B cell (primary cell): ENCODE data around the gene CASK. TPM values are rescaled to one million over a fixed set of nuclear protein-coding genes. Genes with fewer than 3 reads are reported as not detected.

ENCODE experiments used
- ATAC-seq: fragments of 200-7000 bp; cut with Tn5 transposase; one replicate; pipeline ENCODE4 v1.10.0; 2021; ENCODE audit warnings: low read depth, mild to moderate bottlenecking, moderate number of reproducible peaks, moderate library complexity
- CTCF ChIA-PET: fragments of 350-600 bp; sonication (Branson Sonifier 250); formaldehyde crosslinking; loops from one replicate; lab custom pipeline; 2021; ENCODE audit warnings: antibody characterized with exemption, inconsistent platforms; lab: Charles Lee
- POLR2A ChIA-PET: fragments of 350-600 bp; sonication (Branson Sonifier 250); formaldehyde crosslinking; loops from one replicate; lab custom pipeline; 2021; ENCODE audit warnings: antibody characterized with exemption; lab: Charles Lee
- DNase-seq: peaks from one replicate; pipeline ENCODE4 v3.0.0; 2013
- H2AFZ ChIP-seq: 2 replicates; pipeline ENCODE4 v1.6.1; 2012; ENCODE audit warnings: mild to moderate bottlenecking, low read depth, low read length; ENCODE audit not compliant: insufficient read depth, poor library complexity, severe bottlenecking
- H3K27ac ChIP-seq, 2 donors: 1 replicate in 1 of 2; 2 replicates in 1 of 2; pipeline ENCODE4 v1.5.1; 2012 to 2013; ENCODE audit warnings: low read length in 2 of 2, mild to moderate bottlenecking in 2 of 2, moderate library complexity in 1 of 2
- H3K27me3 ChIP-seq, 4 experiments: fragments of 200-600 bp in 1 of 4; sonication (generic) in 1 of 4; replicated peaks in 1 of 4; 1 replicate in 2 of 4; 2 replicates in 2 of 4; pipeline versions ENCODE4 v1.6.1 to v1.7.0; 2013 to 2016; ENCODE audit warnings: low read length in 3 of 4, mild to moderate bottlenecking in 2 of 4, mixed read lengths in 1 of 4, moderate library complexity in 1 of 4; ENCODE audit not compliant: insufficient read depth in 4 of 4, control insufficient read depth in 3 of 4; ENCODE audit errors: control extremely low read depth in 1 of 4
- H3K36me3 ChIP-seq, 2 experiments: replicated peaks in 1 of 2; 1 replicate in 1 of 2; 2 replicates in 1 of 2; pipeline versions ENCODE4 v1.6.1 to v1.7.1; 2013; ENCODE audit warnings: low read length in 1 of 2; ENCODE audit not compliant: insufficient read depth in 2 of 2, control insufficient read depth in 1 of 2; ENCODE audit errors: control extremely low read depth in 1 of 2, extremely low read depth in 1 of 2
- H3K4me1 ChIP-seq, 2 donors: fragments of 200-600 bp in 1 of 2; sonication (generic) in 1 of 2; 1 replicate in 1 of 2; 2 replicates in 1 of 2; pipeline versions ENCODE4 v1.5.1 to v1.6.1; 2013 to 2017; ENCODE audit warnings: low read length in 2 of 2; ENCODE audit not compliant: control insufficient read depth in 2 of 2, insufficient read depth in 2 of 2
- H3K4me2 ChIP-seq: replicated peaks from 2 replicates; pipeline ENCODE3; 2012; ENCODE audit warnings: mild to moderate bottlenecking, low read depth, low read length; ENCODE audit not compliant: poor library complexity, severe bottlenecking
- H3K4me3 ChIP-seq, 5 experiments: fragments of 200-600 bp in 1 of 5; sonication (generic) in 1 of 5; 1 replicate in 3 of 5; 2 replicates in 2 of 5; pipeline versions ENCODE4 v1.5.1 to v1.7.0; 2011 to 2016; ENCODE audit warnings: low read length in 4 of 5, mild to moderate bottlenecking in 4 of 5, low read depth in 2 of 5, control low read depth in 1 of 5, moderate library complexity in 1 of 5; ENCODE audit not compliant: insufficient read depth in 1 of 5; ENCODE audit errors: control extremely low read depth in 1 of 5, extremely low read depth in 1 of 5
- H3K79me2 ChIP-seq: fragments of 200-600 bp; sonication (generic); one replicate; pipeline ENCODE4 v1.6.0; 2016; ENCODE audit warnings: low read length; ENCODE audit not compliant: control insufficient read depth, insufficient read depth
- H3K9ac ChIP-seq: fragments of 200-600 bp; sonication (generic); 2 replicates; pipeline ENCODE4 v1.6.1; 2017; ENCODE audit warnings: mild to moderate bottlenecking, low read length, moderate library complexity
- H3K9me3 ChIP-seq, 3 donors: one replicate each; pipeline versions ENCODE4 v1.6.1 to v1.7.1; 2013; ENCODE audit warnings: low read length in 2 of 3; ENCODE audit not compliant: control insufficient read depth in 2 of 3, insufficient read depth in 1 of 3; ENCODE audit errors: control extremely low read depth in 1 of 3
- H4K20me1 ChIP-seq: 2 replicates; pipeline ENCODE4 v1.6.0; 2012; ENCODE audit warnings: mild to moderate bottlenecking, low read length; ENCODE audit not compliant: insufficient read depth, control insufficient read depth, poor library complexity, severe bottlenecking
- H3K27ac Mint-ChIP-seq: one replicate; pipeline ENCODE4 v1.8.0; 2021; ENCODE audit warnings: mixed read lengths
- H3K27me3 Mint-ChIP-seq: one replicate; pipeline ENCODE4 v1.8.0; 2021; ENCODE audit warnings: mixed read lengths
- H3K4me1 Mint-ChIP-seq: one replicate; pipeline ENCODE4 v1.8.0; 2021; ENCODE audit warnings: mixed read lengths
- H3K4me3 Mint-ChIP-seq: one replicate; pipeline ENCODE4 v1.8.0; 2021; ENCODE audit warnings: mixed read lengths
- H3K9me3 Mint-ChIP-seq: one replicate; pipeline ENCODE4 v1.8.0; 2022; ENCODE audit warnings: mixed read lengths; ENCODE audit not compliant: insufficient read depth
- CTCF ChIP-seq: fragments of 200-600 bp; IDR thresholded peaks from one replicate; pipeline ENCODE4 v1.8.0; 2022; ENCODE audit warnings: antibody characterized with exemption, mild to moderate bottlenecking
- EZH2 ChIP-seq: IDR thresholded peaks from 2 replicates; pipeline ENCODE4 v1.6.1; 2012; ENCODE audit warnings: borderline replicate concordance, low read depth, mild to moderate bottlenecking, moderate library complexity, low read length; ENCODE audit not compliant: insufficient read depth, poor library complexity, severe bottlenecking
- WGBS: methylation state at CpG from one replicate; pipeline ENCODE4 v1.1.5; 2013; ENCODE audit warnings: missing lambda C conversion rate; ENCODE audit not compliant: insufficient coverage; 5-methylcytosine and 5-hydroxymethylcytosine counted together
- intact Hi-C: fragments of 100-400 bp; cut with micrococcal nuclease; formaldehyde crosslinking; loops from one replicate; pipeline ENCODE4 v1.10.0; 2022
- polyA plus RNA-seq: library from polyadenylated mRNA; depleted of rRNA; stranded (reverse); fragments of >200 nt; gene quantifications from 2 replicates; pipeline ENCODE4 v1.2.3, GENCODE V29; 2012
- total RNA-seq, 2 donors: library from RNA; stranded (reverse); fragments of 120-200 nt in 1 of 2; gene quantifications; 1 replicate in 1 of 2; 2 replicates in 1 of 2; pipeline versions ENCODE4 v1.2.3 to v1.2.4, GENCODE V29; 2013 to 2022

CASK gene
- total and polyA plus RNA-seq, 2 donors (not counting 1 experiment from before 2014, with no cell fraction given), result 14.2 to 50.4 TPM

- ChIA-PET CTCF (no interaction called here), POLR2A (no interaction called here)
- Histone ChIP-seq H4K20me1 (no peaks in the 10 kb centered on the region), H3K4me3 (no peak overlapping the region), H3K9ac (no peak overlapping the region), H3K27me3 (no peaks in the 10 kb centered on the region), H3K4me1 (no peaks in the 10 kb centered on the region), H3K79me2 (no peaks in the 10 kb centered on the region), H3K4me2 (no peak overlapping the region), H3K36me3 (peaks cover 0 to 14% of the 10 kb centered on the region in 2 experiments), H2AFZ (no peak overlapping the region), H3K9me3 (no peaks in the 10 kb centered on the region), H3K27ac (no peak overlapping the region)
- no peaks in the 10 kb centered on the region for H3K4me1 Mint-ChIP-seq
- no peaks in the 10 kb centered on the region for H3K9me3 Mint-ChIP-seq
- TF ChIP-seq CTCF, result no peak
- no peak for TF ChIP-seq EZH2
- DNase-seq (no peak), ATAC-seq (no peak)
- no CpG with 5 or more reads among the region's 2 CpGs for WGBS
- H3K4me3 Mint-ChIP-seq, result no peak overlapping the region
- H3K27ac Mint-ChIP-seq, result no peak overlapping the region
- H3K27me3 Mint-ChIP-seq, result no peaks in the 10 kb centered on the region
- intact Hi-C loops, result no loop called here
Measured at GRCh38 chrX:41541386-41541785, 382.0 kb downstream of the CASK start.

DNA sequence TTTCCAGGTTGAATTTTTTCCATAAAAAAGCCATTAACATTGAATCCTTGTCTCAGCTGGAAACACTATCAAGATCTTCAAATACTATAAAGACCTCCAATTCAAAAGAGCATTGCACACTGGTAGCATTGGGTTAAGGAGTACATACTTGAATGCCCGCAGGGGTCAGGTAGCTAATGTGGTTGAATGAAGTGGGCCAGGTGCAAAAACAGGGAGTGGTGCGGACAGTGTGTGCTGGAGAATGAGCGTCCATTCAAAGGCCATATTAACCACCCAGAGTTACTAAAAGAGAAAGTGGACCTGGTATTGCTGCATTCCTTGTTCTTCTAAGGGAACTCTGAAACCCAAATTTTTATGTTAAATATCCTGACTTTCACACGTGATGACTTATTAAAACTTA lies 384.6 kb downstream of the CASK start:
- H3K27me3 Mint-ChIP-seq, result no peaks in the 10 kb centered on the region
- ChIA-PET POLR2A (no interaction called here), CTCF (no interaction called here)
- TF ChIP-seq EZH2 (no peak), CTCF (no peak)
- no peak overlapping the region for H3K27ac Mint-ChIP-seq
- no CpG with 5 or more reads among the region's 4 CpGs for WGBS
- H3K4me1 ChIP-seq, result no peaks in the 10 kb centered on the region
- no peaks in the 10 kb centered on the region for H3K9me3 ChIP-seq
- H2AFZ ChIP-seq, result no peak overlapping the region
- H3K4me2 ChIP-seq, result no peak overlapping the region
- H3K27me3 ChIP-seq, result no peaks in the 10 kb centered on the region
- H3K9me3 Mint-ChIP-seq, result no peaks in the 10 kb centered on the region
- DNase-seq (no peak), ATAC-seq (no peak)
- H3K27ac ChIP-seq, result no peak overlapping the region
- H3K36me3 ChIP-seq, result peaks cover 0 to 19% of the 10 kb centered on the region in 2 experiments
- no peak overlapping the region for H3K4me3 ChIP-seq
- H3K79me2 ChIP-seq, result no peaks in the 10 kb centered on the region
- H4K20me1 ChIP-seq, result no peaks in the 10 kb centered on the region
- no peak overlapping the region for H3K4me3 Mint-ChIP-seq
- intact Hi-C loops, result no loop called here
- H3K4me1 Mint-ChIP-seq, result no peaks in the 10 kb centered on the region
- H3K9ac ChIP-seq, result no peak overlapping the region
